A549 (cell line): ENCODE measurements around the gene NYAP2. TPM values are rescaled to one million over a fixed set of nuclear protein-coding genes. Genes with fewer than 3 reads are reported as not detected.

ENCODE experiments used
- ATAC-seq, 2 experiments: fragments of 200-7000 bp in 1 of 2; fragments of >200 bp in 1 of 2; cut with Nextera tagmentation in 1 of 2; cut with Tn5 transposase in 1 of 2; 3 replicates each; pipeline versions ENCODE4 v1.8.0 to v1.9.1; 2018 to 2020; ENCODE audit warnings: mild to moderate bottlenecking in 1 of 2, moderate library complexity in 1 of 2
- CTCF ChIA-PET: fragments of 300-600 bp; sonication (Branson Sonifier 250); formaldehyde crosslinking; extraction: SDS; loops from one replicate; lab custom pipeline; 2021; ENCODE audit warnings: antibody characterized with exemption, inconsistent platforms; lab: Yijun Ruan, JAX
- POLR2A ChIA-PET: fragments of 350-600 bp; formaldehyde crosslinking; extraction: SDS; loops from one replicate; lab custom pipeline; 2021; ENCODE audit warnings: antibody characterized with exemption, inconsistent platforms; lab: Yijun Ruan, JAX
- DNase-seq, 2 experiments: peaks; one replicate each; pipeline versions ENCODE4 v3.0.0 to v3.0.0-alpha.2; 2011 to 2016; ENCODE audit warnings: low read depth in 1 of 2, low spot score in 1 of 2
- FAIRE-seq: peaks from 2 replicates; lab custom pipeline; 2011; peaks lifted over from hg19 to GRCh38; lab: Jason Lieb, UNC
- H3K27ac ChIP-seq, 2 experiments: fragments of >200 bp; sonication (Bioruptor Twin); formaldehyde crosslinking; 3 replicates each; pipeline ENCODE4 v1.5.1; 2016 to 2017
- H3K4me1 ChIP-seq: fragments of >200 bp; sonication (Bioruptor Twin); formaldehyde crosslinking; 3 replicates; pipeline ENCODE4 v1.6.1; 2016
- H3K4me2 ChIP-seq: fragments of >200 bp; sonication (Bioruptor Twin); formaldehyde crosslinking; 3 replicates; pipeline ENCODE4 v1.6.1; 2016
- H3K4me3 ChIP-seq: fragments of >200 bp; sonication (Bioruptor Twin); formaldehyde crosslinking; 3 replicates; pipeline ENCODE4 v1.5.1; 2016
- H3K9me3 ChIP-seq: fragments of >200 bp; sonication (Bioruptor Twin); formaldehyde crosslinking; 3 replicates; pipeline ENCODE4 v1.6.1; 2016
- ATOH8 ChIP-seq: fragments of 250-450 bp; sonication (Bioruptor Pico); IDR thresholded peaks from 2 replicates; pipeline ENCODE4 v1.5.0; 2020; ENCODE audit warnings: low read depth, mild to moderate bottlenecking, moderate library complexity
- BCL3 ChIP-seq: fragments of >200 bp; sonication (Bioruptor Twin); formaldehyde crosslinking; IDR thresholded peaks from 3 replicates; pipeline ENCODE4 v1.6.1; 2016
- CEBPB ChIP-seq, 2 experiments: fragments of >200 bp in 1 of 2; sonication (Bioruptor Twin) in 1 of 2; formaldehyde crosslinking in 1 of 2; IDR thresholded peaks; 2 replicates each; pipeline ENCODE4 v1.6.1; 2012 to 2016
- CHD4 ChIP-seq: fragments of 200-600 bp; sonication (generic); IDR thresholded peaks from 2 replicates; pipeline ENCODE4 v1.6.1; 2016; ENCODE audit warnings: antibody characterized with exemption, mild to moderate bottlenecking, borderline replicate concordance
- CTCF ChIP-seq: fragments of >200 bp; sonication (Bioruptor Twin); formaldehyde crosslinking; IDR thresholded peaks from 3 replicates; pipeline ENCODE4 v1.5.1; 2016
- EHMT2 ChIP-seq: fragments of 200-600 bp; sonication (generic); IDR thresholded peaks from 2 replicates; pipeline ENCODE4 v1.6.1; 2016; ENCODE audit warnings: antibody characterized with exemption, low read depth, mild to moderate bottlenecking, moderate library complexity
- FOSL2 ChIP-seq, 2 experiments: fragments of 450-650 bp in 1 of 2; fragments of >200 bp in 1 of 2; sonication (Bioruptor Twin) in 1 of 2; formaldehyde crosslinking; IDR thresholded peaks; 2 replicates each; pipeline versions ENCODE4 v1.5.0 to v1.6.1; 2016 to 2020; ENCODE audit warnings: mild to moderate bottlenecking in 1 of 2, moderate library complexity in 1 of 2
- FOXS1 ChIP-seq: fragments of 250-450 bp; sonication (Bioruptor Pico); IDR thresholded peaks from 2 replicates; pipeline ENCODE4 v1.5.0; 2020; ENCODE audit warnings: mild to moderate bottlenecking, moderate library complexity
- HDAC2 ChIP-seq: fragments of 200-600 bp; sonication (generic); IDR thresholded peaks from 2 replicates; pipeline ENCODE4 v1.6.1; 2016
- HES2 ChIP-seq: fragments of >200 bp; sonication (Bioruptor Twin); formaldehyde crosslinking; IDR thresholded peaks from 2 replicates; pipeline ENCODE4 v1.6.1; 2016
- HOXA7 ChIP-seq: fragments of 250-450 bp; sonication (Bioruptor Pico); IDR thresholded peaks from 2 replicates; pipeline ENCODE4 v1.5.0; 2020; ENCODE audit warnings: mild to moderate bottlenecking, moderate library complexity
- HOXB13 ChIP-seq: fragments of 250-450 bp; sonication (Bioruptor Pico); IDR thresholded peaks from 2 replicates; pipeline ENCODE4 v1.5.0; 2020; ENCODE audit warnings: low read depth, mild to moderate bottlenecking, moderate library complexity
- KDM5A ChIP-seq: fragments of 200-600 bp; sonication (generic); IDR thresholded peaks from 2 replicates; pipeline ENCODE4 v1.6.1; 2016; ENCODE audit warnings: antibody characterized with exemption, mild to moderate bottlenecking
- MAZ ChIP-seq: fragments of 150-350 bp; IDR thresholded peaks from 2 replicates; pipeline ENCODE4 v1.6.1; 2014; ENCODE audit warnings: antibody characterized with exemption, low read depth, low read length, borderline replicate concordance
- MYC ChIP-seq: IDR thresholded peaks from 2 replicates; pipeline ENCODE4 v1.6.1; 2012; ENCODE audit warnings: mild to moderate bottlenecking, inconsistent platforms, low read length, improper control_type of control experiment, borderline replicate concordance
- NFE2L2 ChIP-seq: fragments of 150-350 bp; conservative IDR thresholded peaks from 2 replicates; pipeline ENCODE4 v1.6.1; 2014; ENCODE audit warnings: low read length
- NPAS2 ChIP-seq: fragments of 250-450 bp; sonication (Bioruptor Pico); IDR thresholded peaks from 2 replicates; pipeline ENCODE4 v1.8.0; 2022; ENCODE audit warnings: mild to moderate bottlenecking, moderate library complexity, borderline replicate concordance
- POLR2A ChIP-seq: IDR thresholded peaks from 2 replicates; pipeline ENCODE4 v1.6.1; 2012; ENCODE audit warnings: mild to moderate bottlenecking, low read length
- POLR2AphosphoS2 ChIP-seq: conservative IDR thresholded peaks from 2 replicates; pipeline ENCODE4 v1.6.1; 2012; ENCODE audit warnings: low read length, improper control_type of control experiment, inconsistent platforms
- RARB ChIP-seq: fragments of 250-450 bp; sonication (Bioruptor Pico); IDR thresholded peaks from 2 replicates; pipeline ENCODE4 v1.8.0; 2021; ENCODE audit warnings: mild to moderate bottlenecking, moderate library complexity
- REST ChIP-seq: fragments of 200-600 bp; sonication (generic); IDR thresholded peaks from 2 replicates; pipeline ENCODE4 v1.6.1; 2016; ENCODE audit warnings: antibody characterized with exemption, mild to moderate bottlenecking, moderate library complexity
- RNF2 ChIP-seq: fragments of 200-600 bp; sonication (generic); IDR thresholded peaks from 2 replicates; pipeline ENCODE4 v1.6.1; 2016; ENCODE audit warnings: low read depth, mild to moderate bottlenecking, antibody characterized with exemption, moderate library complexity, borderline replicate concordance
- SREBF2 ChIP-seq: fragments of 450-650 bp; IDR thresholded peaks from 2 replicates; pipeline ENCODE4 v1.6.1; 2014; ENCODE audit warnings: mild to moderate bottlenecking, moderate library complexity
- TFCP2L1 ChIP-seq: fragments of 250-450 bp; sonication (Bioruptor Pico); IDR thresholded peaks from 2 replicates; pipeline ENCODE4 v1.5.0; 2021; ENCODE audit warnings: mild to moderate bottlenecking
- TP53 ChIP-seq: fragments of 250-450 bp; sonication (Bioruptor Pico); IDR thresholded peaks from 2 replicates; pipeline ENCODE4 v1.5.0; 2021; ENCODE audit warnings: mild to moderate bottlenecking, moderate library complexity
- ZSCAN20 ChIP-seq: fragments of 250-450 bp; sonication (Bioruptor Pico); IDR thresholded peaks from 2 replicates; pipeline ENCODE4 v1.8.0; 2022; ENCODE audit warnings: mild to moderate bottlenecking, moderate library complexity
- WGBS: methylation state at CpG from one replicate; pipeline ENCODE4 v1.1.6; 2017; ENCODE audit errors: missing lambda C conversion rate; 5-methylcytosine and 5-hydroxymethylcytosine counted together
- polyA plus RNA-seq, 4 experiments: library from polyadenylated mRNA; depleted of rRNA in 3 of 4; stranded (reverse); fragments of >200 nt; fragmentation: RNase III in 1 of 4; extraction: RNeasy Plus Mini Kit Qiagen cat#74134 plus additional on column Dnase treatment in 1 of 4; gene quantifications; 2 replicates in 3 of 4; 3 replicates in 1 of 4; pipeline ENCODE4 v1.2.3, GENCODE V29; 2011 to 2017

The NYAP2 gene
- polyA plus RNA-seq, 2 of the 4 experiments (the other 2 are of a cell fraction) = 0.01 TPM; not detected in 1

- Histone ChIP-seq H3K4me3 (no peak overlapping the region), H3K4me1 (no peaks in the 10 kb centered on the region), H3K4me2 (no peak overlapping the region), H3K27ac (no peak overlapping the region), H3K9me3 (no peaks in the 10 kb centered on the region)
- WGBS = 96% methylated on average over 3 of the region's 3 CpGs
- FAIRE-seq = no peak
- DNase-seq = no peak
- POLR2A ChIA-PET = no interaction called here
- TF ChIP-seq NPAS2 (CRISPR knock-in tag) (no peak), BCL3 (no peak), REST (no peak), HES2 (no peak), MAZ (no peak), ATOH8 (no peak), CHD4 (no peak), HDAC2 (no peak), CEBPB (IDR thresholded peaks at IDR 0.05) (no peak), NFE2L2 (no peak), TP53 (CRISPR knock-in tag) (no peak), RARB (CRISPR knock-in tag) (no peak), FOSL2 (IDR thresholded peaks at IDR 0.05) (no peak), FOSL2 (CRISPR knock-in tag; IDR thresholded peaks at IDR 0.05) (no peak), SREBF2 (no peak)
- no peak for ATAC-seq
- CTCF ChIA-PET = interaction anchor here (0.5 kb wide), 1 partner anchor 150 kb away, joined by 4 read pairs; no protein-coding TSS in a partner anchor
Observed at GRCh38 chr2:225486236-225486635, 86.7 kb downstream of the NYAP2 start.

GRCh38 chr2:225487878-225488416 is 88.4 kb downstream of the NYAP2 start:
- 62% methylated on average over 2 of the region's 2 CpGs for WGBS
- Histone ChIP-seq H3K4me3 (no peak overlapping the region), H3K4me1 (no peaks in the 10 kb centered on the region), H3K9me3 (no peaks in the 10 kb centered on the region), H3K4me2 (no peak overlapping the region), H3K27ac (no peak overlapping the region)
- POLR2A ChIA-PET = no interaction called here
- CTCF ChIA-PET = no interaction called here
- no peak for DNase-seq
- no peak for TF ChIP-seq RNF2
- TF ChIP-seq POLR2A = no peak
- no peak for FAIRE-seq
- ATAC-seq = no peak

GRCh38 chr2:225488743-225489142 is 89.2 kb downstream of the NYAP2 start:
- H3K4me1 ChIP-seq = no peaks in the 10 kb centered on the region
- ChIA-PET POLR2A (no interaction called here), CTCF (no interaction called here)
- no peak overlapping the region for H3K27ac ChIP-seq
- H3K9me3 ChIP-seq = no peaks in the 10 kb centered on the region
- H3K4me3 ChIP-seq = no peak overlapping the region
- ATAC-seq = no peak
- no peak for FAIRE-seq
- DNase-seq = no peak
- WGBS = 43% methylated on average over 2 of the region's 2 CpGs
- no peak overlapping the region for H3K4me2 ChIP-seq
- TF ChIP-seq BCL3 (no peak), KDM5A (no peak), MYC (no peak), POLR2AphosphoS2 (no peak), RARB (CRISPR knock-in tag) (no peak), FOXS1 (CRISPR knock-in tag) (no peak), POLR2A (no peak), SREBF2 (no peak), HOXA7 (CRISPR knock-in tag) (no peak), EHMT2 (no peak), HOXB13 (no peak), CTCF (no peak), ZSCAN20 (CRISPR knock-in tag) (no peak), TFCP2L1 (no peak)
